PFSK-1 (cell line): ENCODE results near the gene INTS2.

Source experiments
- POLR2AphosphoS5 ChIP-seq: IDR thresholded peaks from 2 replicates; pipeline ENCODE4 v1.6.1; 2012; ENCODE audit warnings: low read depth, mild to moderate bottlenecking, control low read depth, low read length, moderate library complexity
- SIN3A ChIP-seq: IDR thresholded peaks from 2 replicates; pipeline ENCODE4 v1.6.1; 2012; ENCODE audit warnings: mild to moderate bottlenecking, low read length, moderate library complexity, borderline replicate concordance; ENCODE audit not compliant: insufficient read depth
- TAF1 ChIP-seq: IDR thresholded peaks from 2 replicates; pipeline ENCODE4 v1.6.1; 2012; ENCODE audit warnings: low read length, control low read depth, borderline replicate concordance; ENCODE audit not compliant: insufficient read depth
- TF ChIP-seq, protein P1 (sequence below), 2 experiments: IDR thresholded peaks; 2 replicates each; pipeline versions ENCODE4 v1.6.1 to v1.8.0; 2011 to 2012; ENCODE audit warnings: low read depth in 2 of 2, low read length in 2 of 2, control low read depth in 1 of 2, inconsistent platforms in 1 of 2, mild to moderate bottlenecking in 1 of 2, moderate library complexity in 1 of 2; ENCODE audit not compliant: insufficient read depth in 1 of 2

DNA sequence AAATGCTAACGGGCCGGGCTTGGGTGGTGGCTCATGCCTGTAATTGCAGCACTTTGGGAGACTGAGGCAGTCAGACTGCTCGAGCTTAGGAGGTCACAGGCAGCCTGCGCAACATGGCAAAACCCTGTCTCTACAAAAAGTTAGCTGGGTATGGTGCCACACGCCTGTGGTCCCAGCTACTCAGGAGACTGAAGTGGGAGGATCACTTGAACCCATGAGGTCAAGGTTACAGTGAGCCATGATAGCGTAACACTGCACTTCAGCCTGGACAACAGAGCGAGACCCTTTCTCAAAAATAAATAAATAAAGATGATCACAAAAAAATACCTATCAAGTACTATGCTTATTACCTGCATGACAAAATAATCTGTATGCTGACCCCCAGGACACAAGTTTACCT lies 46.3 kb upstream of the INTS2 start:
- TF ChIP-seq, protein P1, sequence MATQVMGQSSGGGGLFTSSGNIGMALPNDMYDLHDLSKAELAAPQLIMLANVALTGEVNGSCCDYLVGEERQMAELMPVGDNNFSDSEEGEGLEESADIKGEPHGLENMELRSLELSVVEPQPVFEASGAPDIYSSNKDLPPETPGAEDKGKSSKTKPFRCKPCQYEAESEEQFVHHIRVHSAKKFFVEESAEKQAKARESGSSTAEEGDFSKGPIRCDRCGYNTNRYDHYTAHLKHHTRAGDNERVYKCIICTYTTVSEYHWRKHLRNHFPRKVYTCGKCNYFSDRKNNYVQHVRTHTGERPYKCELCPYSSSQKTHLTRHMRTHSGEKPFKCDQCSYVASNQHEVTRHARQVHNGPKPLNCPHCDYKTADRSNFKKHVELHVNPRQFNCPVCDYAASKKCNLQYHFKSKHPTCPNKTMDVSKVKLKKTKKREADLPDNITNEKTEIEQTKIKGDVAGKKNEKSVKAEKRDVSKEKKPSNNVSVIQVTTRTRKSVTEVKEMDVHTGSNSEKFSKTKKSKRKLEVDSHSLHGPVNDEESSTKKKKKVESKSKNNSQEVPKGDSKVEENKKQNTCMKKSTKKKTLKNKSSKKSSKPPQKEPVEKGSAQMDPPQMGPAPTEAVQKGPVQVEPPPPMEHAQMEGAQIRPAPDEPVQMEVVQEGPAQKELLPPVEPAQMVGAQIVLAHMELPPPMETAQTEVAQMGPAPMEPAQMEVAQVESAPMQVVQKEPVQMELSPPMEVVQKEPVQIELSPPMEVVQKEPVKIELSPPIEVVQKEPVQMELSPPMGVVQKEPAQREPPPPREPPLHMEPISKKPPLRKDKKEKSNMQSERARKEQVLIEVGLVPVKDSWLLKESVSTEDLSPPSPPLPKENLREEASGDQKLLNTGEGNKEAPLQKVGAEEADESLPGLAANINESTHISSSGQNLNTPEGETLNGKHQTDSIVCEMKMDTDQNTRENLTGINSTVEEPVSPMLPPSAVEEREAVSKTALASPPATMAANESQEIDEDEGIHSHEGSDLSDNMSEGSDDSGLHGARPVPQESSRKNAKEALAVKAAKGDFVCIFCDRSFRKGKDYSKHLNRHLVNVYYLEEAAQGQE (IDR thresholded peaks at IDR 0.05; ENCODE audit: insufficient read depth in 1 of 2, low read depth in 2 of 2, low read length in 2 of 2), result no peak
- no peak for TF ChIP-seq POLR2AphosphoS5
- no peak for TF ChIP-seq SIN3A
- TF ChIP-seq TAF1, result no peak
